H1 (cell line): Measurements from ENCODE around the gene OPA3. TPM values are rescaled to one million over a fixed set of nuclear protein-coding genes. Genes with fewer than 3 reads are reported as not detected.

ENCODE experiments used
- RFX5 ChIP-seq: IDR thresholded peaks from 2 replicates; pipeline ENCODE4 v1.6.1; 2011; ENCODE audit warnings: low read depth, low read length, improper control_type of control experiment, borderline replicate concordance
- SAP30 ChIP-seq: fragments of 300-600 bp; sonication (generic); IDR thresholded peaks from 2 replicates; pipeline ENCODE4 v1.7.1; 2012; ENCODE audit warnings: low read length, moderate library complexity, mild to moderate bottlenecking, inconsistent platforms; ENCODE audit not compliant: insufficient read depth, insufficient replicate concordance
- polyA plus RNA-seq, 7 experiments: library from polyadenylated mRNA; depleted of rRNA in 3 of 7; stranded (reverse) in 5 of 7; unstranded in 2 of 7; fragments of >200 nt in 5 of 7; fragments of 200-250 nt in 2 of 7; gene quantifications; 1 replicate in 5 of 7; 2 replicates in 1 of 7; 4 replicates in 1 of 7; pipeline versions ENCODE4 v1.2.1 to v1.2.3, GENCODE V29; 2011 to 2013; ENCODE audit warnings: missing spikeins in 2 of 7, mixed read lengths in 2 of 7
- total RNA-seq: library from RNA; stranded (reverse); fragmentation: NEBNext Ultra II Directional; extraction: Animal tissue kit (Norgen Biotek cat#: 25700); gene quantifications from 2 replicates; pipeline ENCODE4 v1.2.1, GENCODE V29; 2021
- TF ChIP-seq, protein P1 (sequence below): IDR thresholded peaks from 2 replicates; pipeline ENCODE4 v1.6.1; 2012; ENCODE audit warnings: inconsistent platforms

OPA3 gene
- total and polyA plus RNA-seq, 2 of the 8 experiments (the other 6 are each of a cell fraction or from before 2014, with no cell fraction given) = 12.5 to 14.5 TPM

DNA sequence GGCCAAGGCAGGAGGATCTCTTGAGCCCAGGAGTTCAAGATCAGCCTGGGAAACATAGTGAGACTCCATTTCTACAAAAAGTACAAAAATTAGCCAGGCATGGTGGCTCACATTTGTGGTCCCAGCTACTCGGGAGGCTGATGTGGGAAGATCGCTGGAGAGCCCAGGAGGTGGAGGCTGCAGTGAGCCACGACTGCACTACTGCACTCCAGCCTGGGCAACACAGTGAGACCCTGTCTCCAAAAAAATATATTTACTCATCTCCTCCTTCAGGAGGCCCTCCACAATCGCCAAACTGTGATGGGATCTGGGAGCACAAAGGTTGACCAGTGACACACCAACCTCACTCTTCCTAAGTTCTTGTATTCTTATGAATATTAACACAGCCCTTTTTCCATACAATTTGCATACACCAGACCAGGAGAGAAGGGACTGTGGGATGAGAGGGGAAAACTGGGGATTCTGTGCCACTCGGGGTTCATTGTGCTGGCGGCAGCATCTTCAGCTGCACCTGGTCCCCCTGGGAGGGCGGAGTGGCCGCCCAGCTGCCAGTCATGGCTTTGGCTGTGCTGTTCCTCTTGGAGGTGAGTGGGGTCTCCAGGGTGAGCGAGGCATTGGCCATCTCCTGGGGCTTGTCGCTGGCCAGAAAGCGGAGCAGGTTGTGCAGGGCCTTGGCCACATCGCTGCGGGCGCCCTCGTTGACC lies 5.8 kb upstream of the OPA3 start (continued):
- TF ChIP-seq SAP30 (no peak), RFX5 (no peak)
- TF ChIP-seq, protein P1, sequence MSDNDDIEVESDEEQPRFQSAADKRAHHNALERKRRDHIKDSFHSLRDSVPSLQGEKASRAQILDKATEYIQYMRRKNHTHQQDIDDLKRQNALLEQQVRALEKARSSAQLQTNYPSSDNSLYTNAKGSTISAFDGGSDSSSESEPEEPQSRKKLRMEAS = no peak
